Measurements from ENCODE around the gene ZNF2. TPM values are rescaled to one million over a fixed set of nuclear protein-coding genes. Genes with fewer than 3 reads are reported as not detected.

ZNF2 gene
- total RNA-seq, 2 experiments from 2014 or later = 0.53 TPM; not detected in 1

DNA sequence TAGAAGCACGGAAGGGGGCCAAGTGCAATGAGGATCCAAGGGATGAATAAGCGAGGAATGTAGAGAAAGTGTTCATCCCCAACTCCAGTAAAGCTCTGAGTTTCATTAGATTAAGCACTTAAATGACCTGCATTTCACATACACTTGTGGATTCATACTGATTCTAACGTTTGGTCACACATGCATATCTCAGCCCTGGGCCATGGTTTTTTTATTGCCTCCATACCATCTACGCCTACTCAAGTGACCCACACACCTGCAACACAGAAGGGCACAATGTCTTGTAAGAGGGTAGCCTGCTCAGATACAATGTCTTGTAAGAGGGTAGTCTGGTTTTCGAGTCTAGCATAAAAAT, 43.4 kb upstream of the ZNF2 start:
- peaks cover 28% of the 10 kb centered on the region for H3K36me3 Mint-ChIP-seq (ENCODE audit: low read depth)
- TF ChIP-seq, protein P1, sequence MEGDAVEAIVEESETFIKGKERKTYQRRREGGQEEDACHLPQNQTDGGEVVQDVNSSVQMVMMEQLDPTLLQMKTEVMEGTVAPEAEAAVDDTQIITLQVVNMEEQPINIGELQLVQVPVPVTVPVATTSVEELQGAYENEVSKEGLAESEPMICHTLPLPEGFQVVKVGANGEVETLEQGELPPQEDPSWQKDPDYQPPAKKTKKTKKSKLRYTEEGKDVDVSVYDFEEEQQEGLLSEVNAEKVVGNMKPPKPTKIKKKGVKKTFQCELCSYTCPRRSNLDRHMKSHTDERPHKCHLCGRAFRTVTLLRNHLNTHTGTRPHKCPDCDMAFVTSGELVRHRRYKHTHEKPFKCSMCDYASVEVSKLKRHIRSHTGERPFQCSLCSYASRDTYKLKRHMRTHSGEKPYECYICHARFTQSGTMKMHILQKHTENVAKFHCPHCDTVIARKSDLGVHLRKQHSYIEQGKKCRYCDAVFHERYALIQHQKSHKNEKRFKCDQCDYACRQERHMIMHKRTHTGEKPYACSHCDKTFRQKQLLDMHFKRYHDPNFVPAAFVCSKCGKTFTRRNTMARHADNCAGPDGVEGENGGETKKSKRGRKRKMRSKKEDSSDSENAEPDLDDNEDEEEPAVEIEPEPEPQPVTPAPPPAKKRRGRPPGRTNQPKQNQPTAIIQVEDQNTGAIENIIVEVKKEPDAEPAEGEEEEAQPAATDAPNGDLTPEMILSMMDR (IDR thresholded peaks at IDR 0.05) = no peak
- peak overlapping the region; percentile 81 for H3K4me3 ChIP-seq (ENCODE audit: low read length)
- peaks cover 6% of the 10 kb centered on the region for H3K36me3 ChIP-seq (ENCODE audit: insufficient read depth, low read length)
- H3K27me3 Mint-ChIP-seq = no peaks in the 10 kb centered on the region
- peaks cover 49% of the 10 kb centered on the region for H3K4me1 Mint-ChIP-seq (ENCODE audit: low read depth)
- no peaks in the 10 kb centered on the region for H3K9me3 Mint-ChIP-seq
- intact Hi-C loops (cut with DNase I, micrococcal nuclease) = loop anchor here (1.0 to 5.0 kb wide), 3 partner anchors 35 to 85 kb away; partner anchors contain the start of genes ZNF514 (in 2 of the 2) and ZNF892 (in 1 of the 2)
- H3K4me1 ChIP-seq (ENCODE audit: insufficient read depth, low read length) = peaks cover 31% of the 10 kb centered on the region
- peak overlapping the region; percentile 95 for H3K4me3 Mint-ChIP-seq
- H3K9me3 ChIP-seq (ENCODE audit: control insufficient read depth in 1 of 2, insufficient read depth in 1 of 2, low read length in 2 of 2) = no peaks in the 10 kb centered on the region
- CTCF ChIA-PET = interaction anchor here (1.0 to 2.7 kb wide), 3 partner anchors 37 to 99 kb away, joined by 5 to 16 read pairs (median 7); partner anchors contain the start of gene ZNF514
- H3K27ac Mint-ChIP-seq = peak overlapping the region; percentile 94
- peak overlapping the region; percentile 13 to 74 for H3K27ac ChIP-seq (ENCODE audit: low read depth in 1 of 2, low read length in 2 of 2)
- no peak for ATAC-seq (ENCODE audit: poor library complexity)
- POLR2A ChIA-PET = interaction anchor here (0.9 to 3.5 kb wide), 9 partner anchors 30 to 99 kb away, joined by 4 to 46 read pairs (median 12); partner anchors contain the start of genes MAL, ZNF2 and ZNF514
- no peaks in the 10 kb centered on the region for H3K27me3 ChIP-seq (ENCODE audit: control insufficient read depth in 1 of 2, insufficient read depth in 2 of 2, low read length in 2 of 2)
- DNase-seq = no peak

DNA sequence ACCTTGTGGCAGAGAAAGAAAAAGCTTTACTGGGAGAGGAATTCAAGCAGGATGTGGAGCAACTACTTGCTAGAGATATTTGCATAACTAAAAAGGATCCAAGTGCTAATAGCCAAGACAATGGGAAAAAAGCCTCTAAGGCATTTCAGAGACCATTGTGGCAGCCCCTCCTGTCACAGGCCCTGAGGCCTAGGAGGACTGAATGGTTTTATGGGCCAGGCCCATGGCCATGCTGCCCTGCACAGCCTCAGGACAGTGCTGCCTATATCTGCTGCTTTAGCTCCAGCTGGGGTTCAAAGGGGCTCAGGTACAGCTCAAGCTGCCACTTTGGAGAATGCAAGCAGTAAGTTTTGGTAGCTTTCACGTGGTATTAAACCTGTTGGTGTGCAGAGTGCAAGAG, 26.9 kb upstream of the ZNF2 start:
- no peaks in the 10 kb centered on the region for H3K36me3 ChIP-seq (ENCODE audit: insufficient read depth, low read length)
- no peak overlapping the region for H3K4me3 Mint-ChIP-seq

DNA sequence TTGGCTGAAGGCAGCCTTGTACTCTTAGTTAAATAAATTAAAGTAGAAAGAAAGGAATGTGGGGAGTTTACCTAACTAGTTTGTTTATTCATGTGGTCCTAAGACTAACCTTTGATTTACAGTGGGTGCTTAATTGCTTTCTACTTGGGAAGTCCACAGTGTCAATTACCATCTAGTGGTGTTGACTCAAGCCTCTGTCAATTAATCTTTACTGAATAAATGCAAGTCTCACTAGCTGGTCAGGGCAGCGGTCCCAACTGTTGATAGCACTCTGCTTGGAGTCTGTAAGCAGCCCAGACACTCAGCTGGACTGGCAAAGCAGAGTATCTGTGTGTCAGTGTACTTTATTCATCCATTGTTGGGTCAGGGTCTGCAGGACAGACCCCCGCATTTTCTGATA, 21.8 kb upstream of the ZNF2 start:
- Mint-ChIP-seq H3K4me3 (no peak overlapping the region), H3K27ac (no peak overlapping the region), H3K9me3 (peaks cover 29% of the 10 kb centered on the region), H3K4me1 (ENCODE audit: low read depth) (no peaks in the 10 kb centered on the region), H3K27me3 (no peaks in the 10 kb centered on the region), H3K36me3 (ENCODE audit: low read depth) (peaks cover 85% of the 10 kb centered on the region)
- Histone ChIP-seq H3K27ac (ENCODE audit: low read depth in 1 of 2, low read length in 2 of 2) (no peak overlapping the region), H3K4me1 (ENCODE audit: insufficient read depth, low read length) (no peaks in the 10 kb centered on the region), H3K4me3 (ENCODE audit: low read length) (no peak overlapping the region), H3K36me3 (ENCODE audit: insufficient read depth, low read length) (no peaks in the 10 kb centered on the region), H3K9me3 (ENCODE audit: control insufficient read depth in 1 of 2, insufficient read depth in 1 of 2, low read length in 2 of 2) (peaks cover 46 to 88% of the 10 kb centered on the region in 2 experiments), H3K27me3 (ENCODE audit: control insufficient read depth in 1 of 2, insufficient read depth in 2 of 2, low read length in 2 of 2) (no peaks in the 10 kb centered on the region)
- intact Hi-C loops (cut with DNase I, micrococcal nuclease) = no loop called here
- ATAC-seq (ENCODE audit: poor library complexity) (no peak), DNase-seq (no peak)
- TF ChIP-seq, protein P1 (IDR thresholded peaks at IDR 0.05) = no peak
- CTCF ChIA-PET = no interaction called here
- POLR2A ChIA-PET = no interaction called here

More for the DNA sequence above, 26.9 kb upstream of the ZNF2 start:
- H3K4me1 Mint-ChIP-seq (ENCODE audit: low read depth) = no peaks in the 10 kb centered on the region
- ChIA-PET POLR2A (no interaction called here), CTCF (no interaction called here)
- Histone ChIP-seq H3K4me1 (ENCODE audit: insufficient read depth, low read length) (no peaks in the 10 kb centered on the region), H3K4me3 (ENCODE audit: low read length) (no peak overlapping the region), H3K27me3 (ENCODE audit: control insufficient read depth in 1 of 2, insufficient read depth in 2 of 2, low read length in 2 of 2) (no peaks in the 10 kb centered on the region), H3K9me3 (ENCODE audit: control insufficient read depth in 1 of 2, insufficient read depth in 1 of 2, low read length in 2 of 2) (peaks cover 33 to 65% of the 10 kb centered on the region in 2 experiments), H3K27ac (ENCODE audit: low read depth in 1 of 2, low read length in 2 of 2) (no peak overlapping the region)
- intact Hi-C loops (cut with DNase I, micrococcal nuclease) = no loop called here
- H3K36me3 Mint-ChIP-seq (ENCODE audit: low read depth) = peaks cover 60% of the 10 kb centered on the region
- no peak for ATAC-seq (ENCODE audit: poor library complexity)
- TF ChIP-seq, protein P1 (IDR thresholded peaks at IDR 0.05) = no peak
- no peak for DNase-seq
- no peaks in the 10 kb centered on the region for H3K27me3 Mint-ChIP-seq
- H3K27ac Mint-ChIP-seq = no peak overlapping the region
- H3K9me3 Mint-ChIP-seq = peaks cover 36% of the 10 kb centered on the region
